HG02610 (cell line): Measurements from ENCODE around the gene RPTOR.
A peak's percentile ranks its signal among the peaks of the same experiment; 100 is the strongest.

Experiments
- ATAC-seq: cut with Tn5 transposase; IDR thresholded peaks from one replicate; pipeline ENCODE4 v1.9.1; 2021; ENCODE audit warnings: mild to moderate bottlenecking, moderate library complexity; ENCODE audit not compliant: unreplicated experiment

The RPTOR gene

GRCh38 chr17:80712606-80713005 is 168.0 kb downstream of the RPTOR start:
- ATAC-seq: no peak

DNA sequence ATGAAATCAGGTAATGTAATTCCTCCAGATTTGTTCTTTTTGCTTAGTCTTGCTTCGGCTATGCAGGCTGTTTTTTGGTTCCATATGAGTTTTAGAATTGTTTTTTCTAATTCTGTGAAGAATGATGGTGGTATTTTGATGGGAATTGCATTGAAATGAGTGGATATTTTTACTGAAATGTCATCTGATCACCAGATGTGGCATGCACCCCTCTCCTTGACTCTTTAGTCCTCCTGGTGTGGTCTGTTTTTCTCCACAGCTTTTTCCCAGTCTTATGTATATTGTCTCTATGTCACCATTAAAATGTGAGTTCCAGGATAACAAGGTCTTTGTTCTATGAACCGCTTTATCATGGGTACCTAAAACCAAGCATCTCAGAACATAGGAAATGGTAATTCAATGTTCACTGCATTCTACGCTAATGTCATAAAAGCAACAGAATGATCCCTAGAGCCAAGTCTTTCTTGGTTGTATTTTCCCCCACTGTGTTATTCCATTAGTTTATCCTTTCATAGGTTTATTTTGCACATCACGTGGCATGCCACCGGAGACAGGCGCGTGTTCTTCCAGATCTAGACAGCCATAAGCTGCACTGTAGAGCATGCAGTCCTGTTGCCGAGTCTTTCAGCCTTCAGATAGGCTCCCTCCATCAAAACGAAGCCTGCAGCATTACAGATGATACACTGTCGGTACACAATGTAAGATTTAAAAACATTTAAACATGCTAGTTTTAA is 172.5 kb downstream of the RPTOR start:
- no peak for ATAC-seq

DNA sequence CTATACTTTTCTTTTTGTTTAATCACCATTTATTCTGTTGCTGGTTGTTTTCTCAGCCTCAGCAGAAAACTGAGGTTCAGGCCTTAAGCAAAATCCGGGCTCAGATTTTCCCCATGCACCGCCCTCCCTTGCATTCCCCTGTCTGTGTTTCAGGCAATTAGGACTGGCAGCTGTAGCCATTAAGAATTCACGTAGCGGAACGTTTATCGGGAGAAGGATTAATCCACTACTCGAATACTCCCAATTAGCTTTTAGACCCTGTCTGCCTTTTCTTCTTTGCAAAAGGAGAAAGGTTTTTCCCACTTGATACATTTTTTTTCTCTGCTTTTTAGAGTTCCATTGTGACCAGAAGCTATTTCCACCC is 173.1 kb downstream of the RPTOR start:
- ATAC-seq: no peak

DNA sequence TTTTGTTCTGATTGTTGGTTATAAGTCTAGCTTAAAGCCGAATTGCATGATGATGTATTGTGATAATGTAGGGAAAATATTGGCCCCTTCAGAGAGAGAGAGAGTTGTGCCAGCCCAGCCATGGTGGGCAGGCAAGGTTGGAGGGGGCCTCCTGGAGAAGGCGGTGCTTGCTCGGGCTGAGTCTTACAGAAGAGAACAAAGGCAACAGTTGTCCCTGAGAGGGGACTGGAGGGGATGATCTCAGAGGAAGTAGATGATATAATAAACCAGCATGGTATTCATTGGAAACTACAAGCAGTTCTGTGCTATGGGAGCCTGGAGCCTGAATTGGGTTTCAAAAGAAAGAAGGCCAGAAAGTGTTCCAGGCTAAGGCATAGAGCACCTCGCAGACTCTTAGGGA is 173.8 kb downstream of the RPTOR start:
- no peak for ATAC-seq

DNA sequence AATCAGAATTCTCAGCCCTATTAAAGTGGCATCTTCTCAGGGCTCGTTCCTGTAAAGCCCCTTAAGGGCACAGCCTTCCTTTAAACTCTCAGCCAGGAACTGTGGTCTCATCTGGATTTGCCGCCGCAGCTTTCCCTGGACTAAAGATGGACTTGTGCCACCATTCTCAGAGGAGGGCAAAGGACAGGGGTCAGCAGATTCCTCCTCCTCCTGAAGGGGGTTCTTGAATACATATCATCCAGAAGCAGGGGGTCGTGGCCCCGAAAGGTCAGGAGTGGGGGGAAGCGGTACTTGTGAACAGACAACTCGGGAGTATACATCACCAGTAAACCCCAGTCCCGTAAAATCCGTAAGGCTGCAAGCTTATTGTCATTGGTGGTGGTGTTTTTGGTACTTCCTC is 174.8 kb downstream of the RPTOR start:
- ATAC-seq: no peak

- ATAC-seq: no peak
Measured at GRCh38 chr17:80720610-80721577, 176.3 kb downstream of the RPTOR start.

- no peak for ATAC-seq
Measured at GRCh38 chr17:80722661-80723060, 178.0 kb downstream of the RPTOR start.

DNA sequence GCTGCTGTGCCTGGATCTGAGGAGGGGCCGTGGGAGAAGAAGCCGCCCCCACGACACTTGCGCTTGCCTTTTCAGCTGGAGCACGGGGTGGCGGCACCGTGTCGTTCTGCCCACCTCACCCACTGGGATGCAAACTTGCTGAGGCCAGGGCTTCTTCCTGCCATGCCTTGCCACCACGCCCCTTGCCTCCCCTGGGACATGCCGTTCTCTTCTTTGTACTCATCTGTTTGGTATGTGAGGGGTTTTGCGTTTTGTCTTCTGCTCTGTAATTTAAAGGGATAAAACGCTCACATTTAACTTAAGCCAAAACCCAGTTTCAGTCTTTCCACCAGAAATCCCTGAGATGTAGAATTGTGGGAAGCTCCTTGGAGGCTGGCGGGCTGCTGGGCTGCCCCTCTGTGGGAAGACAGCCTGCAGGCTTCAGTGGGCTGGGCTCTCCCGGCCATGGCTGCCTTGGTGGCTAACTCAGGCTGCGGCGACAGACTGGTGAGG is 180.2 kb downstream of the RPTOR start:
- no peak for ATAC-seq

- no peak for ATAC-seq
Measured at GRCh38 chr17:80725517-80725916, 180.9 kb downstream of the RPTOR start.

GRCh38 chr17:80726558-80727408 is 182.1 kb downstream of the RPTOR start:
- ATAC-seq: no peak

DNA sequence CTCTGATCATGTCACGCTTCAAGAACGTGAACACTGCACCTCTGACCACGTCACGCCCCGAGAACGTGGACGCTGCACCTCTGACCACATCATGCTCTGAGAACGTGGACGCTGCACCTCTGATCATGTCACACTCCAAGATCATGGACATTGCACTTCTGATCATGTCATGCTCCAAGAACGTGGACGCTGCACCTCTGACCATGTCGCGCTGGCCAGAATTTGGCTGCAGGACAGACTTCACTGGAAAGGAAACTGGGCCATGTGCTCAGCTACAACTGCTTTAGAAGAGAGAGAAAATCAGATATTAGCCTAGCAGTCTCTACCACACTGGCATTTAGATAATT is 182.7 kb downstream of the RPTOR start:
- no peak for ATAC-seq

GRCh38 chr17:80729016-80729415 is 184.4 kb downstream of the RPTOR start:
- no peak for ATAC-seq

DNA sequence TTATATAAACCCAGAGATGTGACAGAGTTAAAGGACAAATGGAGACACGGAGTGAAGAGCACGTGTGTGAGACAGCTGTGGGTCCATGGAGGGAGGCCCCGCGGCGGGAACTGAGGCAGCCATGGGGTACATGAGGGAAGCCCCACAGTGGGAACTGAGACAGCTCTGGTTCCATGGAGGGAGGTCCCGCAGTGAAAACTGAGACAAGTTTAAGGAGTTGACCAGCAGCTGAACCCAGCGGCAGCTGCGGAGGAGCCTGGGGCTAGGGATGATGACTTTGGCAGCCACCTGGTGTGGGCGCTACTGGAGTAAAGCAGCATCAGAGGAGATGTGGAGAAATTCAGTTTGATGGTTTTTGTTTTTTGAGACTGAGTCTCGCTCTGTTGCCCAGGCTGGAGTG is 185.1 kb downstream of the RPTOR start:
- ATAC-seq: no peak

DNA sequence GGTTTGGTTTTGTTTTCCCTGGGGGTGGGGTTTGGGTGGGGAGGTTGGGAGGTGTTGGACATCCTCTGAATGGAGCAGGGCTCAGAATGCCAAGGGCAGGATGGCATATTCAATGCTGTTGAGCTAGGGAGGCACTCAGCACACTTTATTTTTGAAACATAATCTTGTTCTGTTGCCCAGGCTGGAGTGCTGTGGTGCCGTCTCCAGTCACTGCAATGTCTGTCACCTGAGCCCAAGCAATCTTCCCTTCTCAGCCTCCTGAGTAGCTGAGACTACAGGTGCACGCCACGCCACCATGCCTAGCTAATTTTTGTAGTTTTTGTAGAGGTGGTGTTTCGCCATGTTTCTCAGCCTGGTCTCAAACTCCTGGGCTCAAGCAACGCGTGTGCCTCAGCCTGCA is 186.1 kb downstream of the RPTOR start:
- no peak for ATAC-seq

- ATAC-seq: no peak
Measured at GRCh38 chr17:80731323-80731722, 186.7 kb downstream of the RPTOR start.

- ATAC-seq: no peak
Measured at GRCh38 chr17:80732268-80732667, 187.6 kb downstream of the RPTOR start.

GRCh38 chr17:80737106-80738019 is 192.7 kb downstream of the RPTOR start:
- peak; percentile 63 for ATAC-seq

GRCh38 chr17:80738020-80738808 is 193.6 kb downstream of the RPTOR start:
- no peak for ATAC-seq

GRCh38 chr17:80738987-80739730 is 194.5 kb downstream of the RPTOR start:
- no peak for ATAC-seq
